Osteocyte (in vitro differentiated cells): ENCODE results near the gene GIPC3. TPM values are rescaled to one million over a fixed set of nuclear protein-coding genes. Genes with fewer than 3 reads are reported as not detected.
"Not testable (repeated sequence)": the region's sequence is repeated elsewhere in the genome, so short reads cannot be mapped to it uniquely, and the experiment has no call there.

ENCODE experiments used
- DNase-seq: peaks from one replicate; pipeline ENCODE4 v3.0.0; 2021; ENCODE audit warnings: mixed read lengths; ENCODE audit not compliant: unreplicated experiment; ENCODE audit errors: extremely low spot score
- H3K27ac Mint-ChIP-seq: one replicate; pipeline ENCODE4 v1.8.0; 2021; ENCODE audit warnings: mild to moderate bottlenecking, mixed read lengths; ENCODE audit not compliant: unreplicated experiment
- H3K27me3 Mint-ChIP-seq: one replicate; pipeline ENCODE4 v1.8.0; 2021; ENCODE audit warnings: mixed read lengths; ENCODE audit not compliant: unreplicated experiment
- H3K36me3 Mint-ChIP-seq: one replicate; pipeline ENCODE4 v1.8.0; 2021; ENCODE audit warnings: mixed read lengths; ENCODE audit not compliant: unreplicated experiment
- H3K4me1 Mint-ChIP-seq: one replicate; pipeline ENCODE4 v1.8.0; 2021; ENCODE audit warnings: mixed read lengths; ENCODE audit not compliant: unreplicated experiment
- H3K4me3 Mint-ChIP-seq: one replicate; pipeline ENCODE4 v1.8.0; 2021; ENCODE audit warnings: mild to moderate bottlenecking, moderate library complexity, mixed read lengths; ENCODE audit not compliant: unreplicated experiment
- H3K9me3 Mint-ChIP-seq: one replicate; pipeline ENCODE4 v1.8.0; 2021; ENCODE audit warnings: mixed read lengths; ENCODE audit not compliant: unreplicated experiment
- total RNA-seq: library from RNA; stranded (reverse); gene quantifications from 2 replicates; pipeline ENCODE4 v1.2.1, GENCODE V29; 2021
- TF ChIP-seq, protein P1 (sequence below): fragments of 200-600 bp; sonication (generic); IDR thresholded peaks from 2 replicates; pipeline ENCODE4 v1.5.0; 2021; ENCODE audit warnings: antibody characterized with exemption, mild to moderate bottlenecking, moderate library complexity

The GIPC3 gene
- total RNA-seq, 1 donor from 2014 or later, result 0.67 TPM

DNA sequence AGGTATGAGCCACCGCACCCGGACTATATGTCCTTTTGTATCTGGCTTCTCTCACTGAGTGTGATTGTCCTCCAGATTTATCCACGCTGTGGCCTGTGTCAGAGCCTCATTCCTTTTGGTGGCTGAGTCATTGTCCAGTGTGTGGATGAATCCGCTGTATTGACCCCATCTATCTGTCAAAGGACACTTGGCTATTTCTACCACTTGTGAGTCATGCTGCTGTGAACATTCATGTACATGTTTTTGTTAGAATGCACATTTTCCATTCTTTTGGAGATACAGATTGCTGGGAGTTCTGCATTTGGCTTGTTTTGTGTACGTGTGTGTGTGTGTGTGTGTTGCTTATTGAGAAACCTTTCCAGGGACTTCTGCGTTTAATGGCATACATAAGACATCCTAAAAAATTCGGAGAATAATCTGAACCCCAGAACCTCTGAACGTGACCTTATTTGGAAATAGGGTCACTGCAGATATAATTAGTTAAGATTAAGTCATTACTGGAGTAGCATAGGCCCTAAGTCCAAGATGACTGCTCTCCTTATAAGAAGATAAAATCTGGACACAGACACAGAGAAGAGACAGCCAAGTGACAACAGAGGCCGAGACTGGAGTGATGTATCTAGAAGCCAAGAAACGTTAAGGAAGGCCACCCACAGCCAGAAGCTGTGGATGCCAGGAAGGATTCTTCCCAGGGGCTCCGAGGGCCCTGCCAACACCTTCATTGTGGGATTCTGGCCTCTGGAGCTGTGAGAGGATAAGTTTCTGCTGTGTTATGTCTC, 4.9 kb upstream of the GIPC3 start:
- H3K27me3 Mint-ChIP-seq, result no peaks in the 10 kb centered on the region
- no peaks in the 10 kb centered on the region for H3K9me3 Mint-ChIP-seq
- DNase-seq, result no peak
- H3K27ac Mint-ChIP-seq, result peak overlapping the region; percentile 82
- TF ChIP-seq, protein P1, sequence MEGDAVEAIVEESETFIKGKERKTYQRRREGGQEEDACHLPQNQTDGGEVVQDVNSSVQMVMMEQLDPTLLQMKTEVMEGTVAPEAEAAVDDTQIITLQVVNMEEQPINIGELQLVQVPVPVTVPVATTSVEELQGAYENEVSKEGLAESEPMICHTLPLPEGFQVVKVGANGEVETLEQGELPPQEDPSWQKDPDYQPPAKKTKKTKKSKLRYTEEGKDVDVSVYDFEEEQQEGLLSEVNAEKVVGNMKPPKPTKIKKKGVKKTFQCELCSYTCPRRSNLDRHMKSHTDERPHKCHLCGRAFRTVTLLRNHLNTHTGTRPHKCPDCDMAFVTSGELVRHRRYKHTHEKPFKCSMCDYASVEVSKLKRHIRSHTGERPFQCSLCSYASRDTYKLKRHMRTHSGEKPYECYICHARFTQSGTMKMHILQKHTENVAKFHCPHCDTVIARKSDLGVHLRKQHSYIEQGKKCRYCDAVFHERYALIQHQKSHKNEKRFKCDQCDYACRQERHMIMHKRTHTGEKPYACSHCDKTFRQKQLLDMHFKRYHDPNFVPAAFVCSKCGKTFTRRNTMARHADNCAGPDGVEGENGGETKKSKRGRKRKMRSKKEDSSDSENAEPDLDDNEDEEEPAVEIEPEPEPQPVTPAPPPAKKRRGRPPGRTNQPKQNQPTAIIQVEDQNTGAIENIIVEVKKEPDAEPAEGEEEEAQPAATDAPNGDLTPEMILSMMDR, result no peak
- H3K4me1 Mint-ChIP-seq, result peaks cover 20% of the 10 kb centered on the region
- H3K4me3 Mint-ChIP-seq, result no peak overlapping the region
- H3K36me3 Mint-ChIP-seq, result peaks cover 4% of the 10 kb centered on the region

DNA sequence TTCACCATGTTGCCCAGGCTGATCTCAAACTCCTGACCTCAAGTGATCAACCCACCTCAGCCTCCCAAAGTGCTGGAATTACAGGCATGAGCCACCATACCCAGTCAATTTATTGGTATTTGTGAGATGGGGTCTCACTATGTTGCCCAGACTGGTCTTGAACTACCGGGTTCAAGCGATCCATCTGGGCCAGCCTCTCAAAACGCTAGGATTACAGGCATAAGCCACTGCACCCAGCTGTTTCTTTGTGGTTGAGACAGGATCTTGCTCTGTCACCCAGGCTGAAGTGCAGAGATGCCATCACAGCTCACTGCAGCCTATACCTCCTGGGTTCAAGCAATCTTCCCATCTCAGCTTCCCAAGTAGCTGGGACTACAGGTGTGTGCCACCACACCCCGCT, 3.5 kb upstream of the GIPC3 start:
- H3K27me3 Mint-ChIP-seq, H3K9me3 Mint-ChIP-seq, DNase-seq, H3K27ac Mint-ChIP-seq, H3K4me3 Mint-ChIP-seq, H3K36me3 Mint-ChIP-seq: not testable (repeated sequence)
- H3K4me1 Mint-ChIP-seq, result peaks cover 19% of the 10 kb centered on the region

DNA sequence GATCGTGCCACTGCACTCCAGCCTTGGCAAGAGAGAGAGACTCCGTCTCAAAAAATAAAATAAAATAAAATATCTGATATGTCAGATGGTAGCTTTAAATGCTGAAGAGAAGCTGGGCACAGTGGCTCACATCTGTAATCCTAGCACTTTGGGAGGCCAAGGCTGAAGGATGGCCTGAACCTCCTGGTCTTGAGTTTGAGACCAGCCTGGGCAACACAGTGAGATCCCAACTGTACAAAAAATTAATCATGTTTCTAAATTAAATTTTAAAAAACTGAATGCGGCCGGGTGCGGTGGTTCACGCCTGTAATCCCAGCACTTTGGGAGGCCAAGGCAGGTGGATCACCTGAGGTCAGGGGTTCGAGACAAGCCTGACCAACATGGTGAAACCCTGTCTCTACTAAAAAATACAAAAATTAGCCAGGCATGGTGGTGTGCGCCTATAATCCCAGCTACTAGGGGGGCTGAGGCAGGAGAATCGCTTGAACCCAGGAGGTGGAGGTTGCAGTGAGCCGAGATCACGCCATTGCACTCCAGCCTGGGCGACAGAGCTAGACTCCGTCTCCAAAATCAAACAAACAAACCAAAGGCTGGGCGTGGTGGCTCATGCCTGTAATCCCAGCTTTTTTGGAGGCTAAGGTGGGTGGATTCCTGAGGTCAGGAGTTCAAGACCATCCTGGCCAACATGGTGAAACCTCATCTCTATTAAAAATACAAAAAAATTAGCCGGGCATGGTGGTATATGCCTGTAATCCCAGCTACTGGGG, 1.1 kb upstream of the GIPC3 start:
- not testable (repeated sequence) for H3K9me3 Mint-ChIP-seq, H3K36me3 Mint-ChIP-seq, DNase-seq, H3K27ac Mint-ChIP-seq, H3K4me3 Mint-ChIP-seq, H3K27me3 Mint-ChIP-seq
- H3K4me1 Mint-ChIP-seq, result peaks cover 18% of the 10 kb centered on the region

DNA sequence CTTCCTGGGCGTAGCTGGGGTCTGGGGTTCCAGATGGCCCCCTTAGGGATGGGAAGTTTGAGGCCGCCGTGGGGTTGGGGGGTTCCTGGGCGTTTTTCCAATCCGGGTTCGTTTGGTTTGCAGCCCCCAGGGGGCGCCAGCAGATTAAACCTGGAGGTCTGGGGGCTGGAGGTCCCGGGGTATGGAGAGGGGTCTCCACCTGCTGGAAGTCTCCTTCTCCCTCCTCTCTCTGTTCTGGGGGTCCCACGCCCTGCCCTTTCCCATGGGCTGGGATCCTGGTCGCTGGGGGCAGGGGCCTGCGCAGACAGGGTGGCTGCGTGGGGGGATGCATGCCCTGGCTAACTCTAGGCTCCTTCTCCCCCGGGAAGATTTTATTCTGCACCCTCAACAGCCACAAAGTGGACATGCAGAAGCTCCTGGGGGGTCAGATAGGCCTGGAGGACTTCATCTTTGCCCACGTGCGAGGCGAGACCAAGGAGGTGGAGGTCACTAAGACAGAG, 899 bp downstream of the GIPC3 start:
- H3K4me1 Mint-ChIP-seq, result no peaks in the 10 kb centered on the region
- H3K4me3 Mint-ChIP-seq, result no peak overlapping the region
- no peak for DNase-seq
- no peaks in the 10 kb centered on the region for H3K36me3 Mint-ChIP-seq
- H3K27me3 Mint-ChIP-seq, result no peaks in the 10 kb centered on the region
- H3K9me3 Mint-ChIP-seq, result no peaks in the 10 kb centered on the region
- no peak overlapping the region for H3K27ac Mint-ChIP-seq
- TF ChIP-seq, protein P1, result peak; percentile 63

DNA sequence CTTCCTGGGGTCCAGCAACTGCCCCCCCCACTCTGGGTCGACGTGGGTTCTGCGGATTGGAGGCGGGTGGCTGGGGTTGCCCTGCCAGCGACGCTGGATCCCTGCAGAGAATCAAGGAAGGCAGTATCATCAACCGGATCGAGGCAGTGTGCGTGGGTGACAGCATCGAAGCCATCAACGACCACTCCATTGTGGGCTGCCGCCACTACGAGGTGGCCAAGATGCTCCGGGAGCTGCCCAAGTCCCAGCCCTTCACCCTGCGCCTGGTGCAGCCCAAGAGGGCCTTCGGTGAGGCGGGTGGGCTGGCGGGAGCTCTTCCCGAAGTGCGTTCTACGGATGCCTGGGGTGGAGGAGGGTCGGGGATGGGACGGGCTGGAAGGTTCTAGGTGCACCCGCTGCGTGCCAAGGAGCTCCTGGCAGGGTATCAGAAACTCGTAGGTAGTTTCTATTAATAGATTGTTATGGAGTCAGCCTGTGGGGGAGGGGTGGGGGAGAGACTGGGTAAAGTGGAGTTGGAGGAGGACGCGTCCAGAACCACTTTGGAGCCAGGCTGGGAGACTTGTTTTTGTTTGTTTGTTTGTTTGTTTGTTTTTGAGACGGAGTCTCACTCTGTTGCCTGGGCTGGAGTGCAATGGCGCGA, 1.5 kb downstream of the GIPC3 start:
- DNase-seq, result no peak
- H3K4me3 Mint-ChIP-seq, result no peak overlapping the region
- no peaks in the 10 kb centered on the region for H3K36me3 Mint-ChIP-seq
- TF ChIP-seq, protein P1, result no peak
- H3K4me1 Mint-ChIP-seq, result no peaks in the 10 kb centered on the region
- no peaks in the 10 kb centered on the region for H3K9me3 Mint-ChIP-seq
- H3K27ac Mint-ChIP-seq, result no peak overlapping the region
- no peaks in the 10 kb centered on the region for H3K27me3 Mint-ChIP-seq
